SH-SY5Y (cell line): ENCODE results near the gene AOC1.

ENCODE experiments used
- GATA2 ChIP-seq: IDR thresholded peaks from 2 replicates; pipeline ENCODE4 v1.6.1; 2011; ENCODE audit warnings: mild to moderate bottlenecking, low read depth, low read length
- GATA3 ChIP-seq: IDR thresholded peaks from 2 replicates; pipeline ENCODE4 v1.6.1; 2011; ENCODE audit warnings: low read depth, mild to moderate bottlenecking, low read length, moderate library complexity

Gene AOC1

DNA sequence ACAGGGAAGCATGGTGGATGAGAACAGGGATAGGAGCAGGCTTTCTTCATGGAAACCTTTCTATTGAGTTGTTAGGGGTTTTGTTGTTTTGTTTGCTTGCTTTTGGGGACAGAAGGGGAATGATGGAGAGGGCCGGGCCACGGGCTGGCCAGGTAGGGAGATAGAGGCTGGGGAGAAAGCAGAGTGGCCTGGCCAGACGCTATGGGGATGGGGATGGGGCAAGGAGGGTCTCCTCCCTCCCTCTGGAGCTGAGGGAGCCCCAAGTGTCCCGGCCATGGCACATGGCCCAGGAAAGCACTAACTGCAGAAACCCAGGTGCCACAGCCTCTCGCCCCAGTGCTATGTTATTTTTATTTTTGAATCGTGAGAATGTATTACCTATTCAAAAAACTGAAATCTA lies 10.0 kb downstream of the AOC1 start:
- TF ChIP-seq GATA2 (no peak), GATA3 (no peak)

DNA sequence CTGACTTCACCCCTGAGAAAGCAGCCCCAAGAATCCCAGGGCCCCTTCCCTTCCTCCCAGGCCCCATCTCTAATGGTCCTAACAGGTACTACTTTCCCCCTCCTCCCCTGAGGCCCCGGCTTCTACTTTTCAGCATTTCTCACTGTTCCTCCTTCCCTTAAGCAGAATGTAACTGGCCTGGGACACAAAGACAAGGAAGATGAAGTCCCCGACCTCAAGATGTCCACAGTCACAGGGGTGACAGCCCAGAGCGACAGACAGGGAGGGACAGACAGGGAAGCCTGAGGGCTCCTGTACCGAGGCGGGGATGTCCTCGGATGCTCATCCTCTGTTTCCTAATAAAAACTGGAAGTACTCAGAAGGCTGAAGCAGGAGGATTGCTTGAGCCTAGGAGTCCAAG lies 11.6 kb downstream of the AOC1 start:
- TF ChIP-seq GATA2 = no peak
- no peak for TF ChIP-seq GATA3

DNA sequence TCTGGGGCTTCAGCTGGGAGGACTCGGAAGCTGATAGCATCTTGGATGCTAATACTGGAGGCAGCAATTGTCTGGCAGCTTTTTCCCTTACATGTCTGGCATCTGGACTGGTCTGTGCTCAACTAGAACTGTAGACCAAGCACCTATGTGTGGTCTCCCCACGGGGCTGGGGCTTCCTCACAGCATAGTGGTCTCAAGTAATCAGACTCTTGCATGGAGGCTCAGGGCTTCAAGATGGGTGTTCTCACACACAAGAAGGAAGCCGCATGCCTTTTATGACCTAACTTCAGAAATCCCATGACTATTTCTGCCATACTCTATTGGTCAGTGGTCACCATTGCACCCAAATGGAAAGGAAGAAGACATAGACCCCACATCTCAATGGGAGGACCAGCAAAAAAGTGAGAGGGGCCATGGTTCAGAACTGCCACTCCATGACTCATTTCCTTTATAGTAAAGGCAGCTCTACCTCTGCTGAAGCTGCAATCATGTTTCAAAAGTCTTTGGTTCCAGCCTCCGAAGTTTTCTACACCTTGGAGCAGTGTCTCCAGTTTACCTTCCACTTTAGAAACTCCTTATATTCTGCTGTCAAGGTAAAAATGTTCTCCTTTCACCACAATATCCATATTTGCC lies 14.7 kb downstream of the AOC1 start:
- TF ChIP-seq GATA3 (no peak), GATA2 (peak; percentile 33; the same call in 1 of the 2 replicates)

DNA sequence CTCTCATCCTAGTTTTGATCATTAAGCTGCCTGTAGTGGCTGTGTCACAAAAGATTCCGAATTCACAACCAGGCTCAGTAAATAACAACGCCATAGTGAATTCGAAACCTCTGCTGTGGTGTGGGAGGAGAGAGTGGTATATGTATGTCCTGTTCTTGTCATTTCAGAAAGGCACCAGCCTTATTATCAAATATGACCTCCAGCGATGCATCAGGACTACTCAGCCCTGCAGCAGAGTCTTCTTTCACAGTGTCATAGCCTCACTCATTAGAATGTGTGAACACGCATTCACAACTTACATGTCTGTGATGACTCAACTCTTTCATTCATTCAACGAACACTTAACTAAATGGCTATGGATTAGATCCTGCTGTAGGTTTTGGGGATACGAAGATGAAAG lies 15.3 kb downstream of the AOC1 start:
- TF ChIP-seq GATA3 (no peak), GATA2 (no peak)

DNA sequence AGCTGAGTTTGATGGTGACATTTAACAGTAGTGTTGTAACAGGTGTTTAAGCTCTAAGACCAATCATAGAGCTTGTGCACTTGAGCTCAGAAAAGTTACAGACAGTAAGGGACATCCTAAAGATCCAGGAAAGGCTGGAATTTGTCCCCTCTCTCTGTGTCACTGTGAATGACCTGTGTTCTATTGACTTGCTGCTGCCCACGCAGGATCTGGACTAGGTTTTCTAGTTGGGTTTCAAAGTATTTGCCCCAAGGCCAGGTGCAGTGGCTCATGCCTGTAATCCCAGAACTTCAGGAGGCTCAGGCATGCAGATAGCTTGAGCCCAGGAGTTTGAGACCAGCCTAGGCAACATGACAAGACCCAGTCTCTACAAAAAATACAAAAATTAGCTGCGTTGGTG lies 17.1 kb downstream of the AOC1 start:
- TF ChIP-seq GATA3 (no peak), GATA2 (no peak)

DNA sequence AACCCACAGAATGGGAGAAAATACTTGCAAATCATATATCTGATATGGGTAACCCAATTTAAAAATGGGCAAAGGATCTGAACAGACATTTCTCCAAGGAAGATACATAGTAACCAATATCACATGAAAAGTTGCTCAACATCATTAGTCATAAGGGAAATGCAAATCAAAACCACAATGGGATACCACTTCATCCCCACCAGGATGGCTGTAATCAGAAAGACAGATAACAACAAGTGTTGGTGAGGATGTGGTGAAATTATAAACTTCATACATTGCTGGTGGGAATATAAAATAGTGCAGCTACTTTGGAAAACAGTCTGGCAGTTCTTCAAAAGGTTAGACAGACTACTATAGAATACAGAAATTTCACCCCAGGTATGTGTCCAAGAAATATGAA lies 19.3 kb downstream of the AOC1 start:
- TF ChIP-seq GATA3 (no peak), GATA2 (no peak)

DNA sequence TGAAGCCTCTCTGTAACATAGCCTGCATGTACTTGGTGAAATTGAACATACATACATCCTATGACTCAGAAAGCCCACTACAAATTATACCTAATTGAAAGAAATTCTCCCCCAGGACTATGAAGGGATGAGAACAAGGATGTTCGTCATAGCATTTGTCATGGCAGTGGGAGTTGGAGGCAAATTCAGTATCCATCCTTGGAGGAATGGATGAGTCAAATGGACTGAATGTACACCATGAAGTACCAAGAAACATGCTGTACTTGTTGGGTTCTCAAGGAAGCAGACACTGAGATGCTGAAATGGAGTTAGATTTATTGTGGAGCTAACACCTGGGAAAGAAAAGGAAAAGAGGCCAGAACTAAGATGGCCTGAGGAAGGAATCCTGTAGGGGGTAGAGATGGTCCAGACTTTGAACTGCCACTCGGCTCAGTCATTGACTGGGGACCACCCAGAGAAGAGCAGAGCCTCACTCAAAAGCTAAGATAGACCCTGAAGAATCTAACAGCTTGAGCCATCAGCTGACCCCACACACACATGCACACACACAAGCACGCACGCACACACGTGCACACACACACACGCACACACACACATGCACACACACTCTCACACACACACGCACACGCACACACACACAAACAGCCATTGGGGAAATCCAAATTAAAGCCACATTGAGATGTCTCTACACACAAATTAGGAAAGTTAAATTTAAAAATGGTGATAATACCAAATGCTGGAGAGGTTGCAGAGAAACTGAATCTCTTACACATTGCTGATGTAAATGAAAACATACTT lies 22.3 kb downstream of the AOC1 start:
- no peak for TF ChIP-seq GATA3
- no peak for TF ChIP-seq GATA2

DNA sequence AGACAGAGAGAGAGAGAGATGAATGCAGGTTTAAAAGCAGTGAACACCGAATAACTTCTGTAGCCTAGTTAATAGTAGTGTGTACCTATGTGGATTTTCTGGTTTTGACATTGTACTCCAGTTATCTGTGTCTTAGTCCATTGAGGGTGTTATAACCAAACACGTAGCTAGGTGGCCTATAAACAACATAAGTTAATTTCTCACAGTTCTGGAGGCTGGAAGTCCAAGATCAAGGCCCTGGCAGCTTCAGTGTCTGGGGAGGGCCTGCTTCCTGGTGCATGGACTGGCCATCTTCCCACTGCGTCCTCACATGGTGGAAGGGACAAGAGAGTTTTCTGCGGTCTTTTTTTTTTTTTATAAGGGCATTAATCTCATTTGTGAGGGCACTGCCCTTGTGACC lies 23.5 kb downstream of the AOC1 start:
- TF ChIP-seq GATA2 (no peak), GATA3 (no peak)

DNA sequence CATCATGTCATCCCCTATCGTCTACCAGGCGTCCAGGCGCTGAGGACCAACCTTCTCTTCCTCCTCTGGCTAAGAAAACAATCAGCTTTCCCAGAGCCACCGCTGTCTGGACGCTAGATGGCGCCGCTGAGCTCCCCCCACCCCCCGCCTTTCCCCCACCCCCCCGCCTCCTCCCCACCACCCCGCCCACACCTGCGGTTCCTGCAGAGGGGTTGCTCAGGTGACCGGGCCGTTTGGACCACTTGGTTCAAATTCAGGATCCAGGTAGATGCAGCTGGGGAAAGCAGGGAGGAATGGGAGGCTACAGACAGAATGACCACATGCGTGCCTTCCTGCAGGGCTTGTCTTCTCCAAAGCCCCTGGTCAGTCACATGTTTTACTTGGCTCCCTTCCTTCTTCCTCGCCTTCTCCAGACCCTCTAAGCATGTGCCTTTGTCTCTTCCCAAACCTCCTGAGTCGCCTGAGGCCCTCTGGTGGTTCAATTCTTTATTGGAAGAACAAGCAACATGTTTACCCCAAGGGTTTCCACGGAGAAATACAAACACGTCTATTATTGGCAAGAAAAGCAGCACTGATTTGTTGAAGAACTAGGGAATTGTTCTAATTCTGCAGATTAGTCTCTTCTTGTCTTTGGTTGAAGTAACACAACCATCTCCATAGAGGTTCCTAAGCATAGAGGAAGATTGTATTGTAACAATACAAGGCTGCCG lies 24.7 kb downstream of the AOC1 start:
- TF ChIP-seq GATA2 (no peak), GATA3 (no peak)

DNA sequence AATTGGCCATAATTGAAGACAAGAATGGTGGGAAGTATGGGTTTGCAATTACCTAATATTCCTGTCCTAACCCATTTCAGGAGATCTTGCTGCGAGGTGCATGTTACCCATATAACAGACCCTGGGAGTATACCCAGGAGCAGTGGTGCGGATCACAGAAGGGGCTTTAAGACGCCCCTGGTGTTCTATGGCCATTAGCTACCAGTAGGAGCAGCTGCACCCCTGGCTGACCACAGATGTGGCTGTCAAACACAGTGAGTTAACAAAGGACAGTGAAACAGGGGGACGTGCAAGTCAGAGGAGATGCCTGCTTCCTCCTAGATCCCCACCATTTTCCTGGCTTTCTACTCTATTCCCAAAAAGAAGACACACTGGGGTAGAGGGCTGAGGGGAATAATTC lies 25.2 kb downstream of the AOC1 start:
- TF ChIP-seq GATA3 = no peak
- TF ChIP-seq GATA2 = no peak

DNA sequence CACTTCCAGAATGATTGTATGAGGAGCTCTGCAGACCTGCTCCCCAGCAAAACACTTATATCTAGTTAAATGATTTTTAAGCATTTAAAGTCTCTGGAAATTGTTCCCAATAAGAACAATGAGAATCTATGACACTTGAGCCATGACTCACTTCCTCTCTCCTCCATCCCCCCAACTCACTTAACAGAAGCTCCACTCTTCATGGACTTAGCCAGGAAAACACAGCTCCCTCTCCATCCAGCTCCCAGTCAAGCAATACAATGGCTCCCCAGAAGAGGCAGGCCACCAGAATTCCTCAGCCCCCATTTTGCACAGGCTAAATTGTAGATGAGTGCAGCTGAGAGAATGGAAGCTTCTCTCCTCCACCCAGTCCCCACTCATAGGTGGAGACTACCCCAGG lies 27.0 kb downstream of the AOC1 start:
- TF ChIP-seq GATA3 (no peak), GATA2 (no peak)

DNA sequence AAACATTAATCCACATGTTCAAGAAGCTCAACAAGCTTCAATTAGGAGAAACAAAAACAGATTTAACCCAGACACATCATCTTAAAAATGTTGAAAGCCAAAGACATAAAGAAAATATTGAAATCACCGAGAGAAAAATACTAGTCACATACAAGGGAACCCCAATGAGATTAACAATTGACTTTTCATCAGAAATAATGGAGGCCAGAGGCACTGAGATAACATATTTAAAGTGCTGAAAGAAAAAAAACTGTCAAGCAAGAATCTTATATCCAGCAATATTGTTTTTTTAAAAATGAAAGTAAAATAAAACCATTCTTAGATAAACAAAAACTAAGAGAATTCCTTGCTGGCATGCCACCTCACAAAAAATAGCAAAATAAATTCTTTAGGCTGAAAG lies 28.9 kb downstream of the AOC1 start:
- TF ChIP-seq GATA2 = no peak
- no peak for TF ChIP-seq GATA3

DNA sequence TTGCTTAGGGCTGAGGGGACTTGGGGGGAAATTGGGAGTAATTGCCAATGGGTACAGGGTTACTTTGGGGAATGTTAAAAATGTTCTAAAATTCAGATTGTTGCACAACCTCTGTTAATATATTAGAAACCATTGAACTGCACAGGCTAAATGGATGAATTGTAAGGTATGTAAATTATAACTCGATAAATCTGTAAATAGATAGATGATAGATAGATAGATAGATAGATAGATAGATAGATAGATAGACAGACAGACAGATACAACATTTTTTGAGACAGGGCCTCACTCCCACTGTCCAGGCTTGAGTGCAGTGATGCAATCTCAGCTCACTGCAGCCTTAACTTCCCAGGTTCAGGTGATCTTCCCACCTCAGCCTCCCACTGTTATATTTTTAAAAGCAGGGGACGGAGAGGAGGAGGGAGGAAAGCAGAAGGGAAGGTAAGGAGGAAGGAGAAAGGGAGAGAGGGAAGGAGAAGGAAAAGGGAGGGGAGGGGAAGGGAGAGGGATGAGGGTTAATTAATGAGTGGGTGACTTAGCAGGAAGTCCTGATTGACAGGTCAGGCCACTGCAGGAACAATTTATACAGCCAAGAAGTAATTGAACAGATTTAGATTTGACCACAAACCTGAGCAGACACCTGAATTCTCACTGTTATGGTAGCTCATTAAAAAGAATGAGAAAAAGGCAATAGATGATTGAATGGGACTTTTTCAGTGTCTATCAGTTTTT lies 38.7 kb downstream of the AOC1 start:
- TF ChIP-seq GATA2 (no peak), GATA3 (no peak)

DNA sequence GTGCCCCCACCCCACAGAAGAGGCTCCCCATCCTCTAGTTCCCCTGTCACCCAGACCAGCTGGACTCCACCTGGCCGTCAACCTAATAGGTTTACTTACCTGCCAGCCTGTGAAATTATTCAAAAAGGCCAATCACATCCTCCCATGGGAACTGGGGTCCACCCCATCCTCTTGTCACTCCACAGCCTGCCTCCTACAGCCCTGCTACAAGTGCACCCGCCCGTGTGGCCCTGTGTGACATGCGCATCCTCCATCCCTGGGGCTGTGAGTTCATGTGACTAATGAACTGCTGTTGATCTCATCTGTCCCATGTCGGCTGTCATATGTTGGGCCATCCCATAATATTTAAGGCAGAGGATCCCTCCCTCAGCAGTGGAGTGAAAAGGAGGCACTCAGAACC lies 39.4 kb downstream of the AOC1 start:
- no peak for TF ChIP-seq GATA3
- TF ChIP-seq GATA2 = no peak
